ENCODE results near the gene PRPF40B.

The PRPF40B gene

DNA sequence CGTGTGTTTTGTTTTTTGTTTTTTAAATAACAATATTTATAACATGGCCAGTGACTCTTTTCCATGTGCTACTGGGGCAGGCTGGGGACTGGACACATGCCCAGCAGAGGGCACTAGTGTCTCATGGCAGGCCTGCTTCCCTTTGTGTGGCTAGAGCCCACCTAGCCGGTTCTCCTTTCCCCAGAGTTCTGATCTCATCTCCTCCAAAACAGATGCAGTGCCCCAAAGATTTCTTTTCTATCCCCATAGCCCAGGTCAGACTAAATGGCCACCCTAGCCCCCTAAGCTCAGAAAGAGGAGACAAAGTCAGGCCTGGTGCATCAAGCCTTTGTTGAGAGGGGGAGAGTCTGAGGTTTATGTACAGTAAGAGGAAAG is 21.2 kb downstream of the PRPF40B start:
- no peak overlapping the region for H3K4me3 ChIP-seq (ENCODE audit: low read depth, low read length)
- TF ChIP-seq CTCF (IDR thresholded peaks at IDR 0.05; ENCODE audit: low read depth, low read length) = peak; percentile 95
- in situ Hi-C loops (cut with HindIII; ENCODE audit: low sequenced_read_pairs) = no loop called here
- peak; percentile 66 for DNase-seq (ENCODE audit: low read depth, low spot score)

- in situ Hi-C loops (cut with HindIII; ENCODE audit: low sequenced_read_pairs) = no loop called here
- DNase-seq (ENCODE audit: low read depth, low spot score) = no peak
- no peak for TF ChIP-seq CTCF (IDR thresholded peaks at IDR 0.05; ENCODE audit: low read depth, low read length)
- H3K4me3 ChIP-seq (ENCODE audit: low read depth, low read length) = no peak overlapping the region
These were observed 22.0 kb downstream of the PRPF40B start for GRCh38 chr12:49645146-49646039.

GRCh38 chr12:49646331-49646830 is 23.0 kb downstream of the PRPF40B start:
- no peak for DNase-seq (ENCODE audit: low read depth, low spot score)
- in situ Hi-C loops (cut with HindIII; ENCODE audit: low sequenced_read_pairs) = no loop called here
- no peak overlapping the region for H3K4me3 ChIP-seq (ENCODE audit: low read depth, low read length)
- TF ChIP-seq CTCF (IDR thresholded peaks at IDR 0.05; ENCODE audit: low read depth, low read length) = no peak

- in situ Hi-C loops (cut with HindIII; ENCODE audit: low sequenced_read_pairs) = no loop called here
- no peak overlapping the region for H3K4me3 ChIP-seq (ENCODE audit: low read depth, low read length)
- no peak for DNase-seq (ENCODE audit: low read depth, low spot score)
- TF ChIP-seq CTCF (IDR thresholded peaks at IDR 0.05; ENCODE audit: low read depth, low read length) = no peak
These were observed 23.7 kb downstream of the PRPF40B start for GRCh38 chr12:49646871-49647654.

GRCh38 chr12:49647827-49648711 is 24.7 kb downstream of the PRPF40B start:
- no peak for TF ChIP-seq CTCF (IDR thresholded peaks at IDR 0.05; ENCODE audit: low read depth, low read length)
- DNase-seq (ENCODE audit: low read depth, low spot score) = no peak
- in situ Hi-C loops (cut with HindIII; ENCODE audit: low sequenced_read_pairs) = no loop called here
- no peak overlapping the region for H3K4me3 ChIP-seq (ENCODE audit: low read depth, low read length)

GRCh38 chr12:49648712-49649003 is 25.3 kb downstream of the PRPF40B start:
- H3K4me3 ChIP-seq (ENCODE audit: low read depth, low read length) = no peak overlapping the region
- DNase-seq (ENCODE audit: low read depth, low spot score) = no peak
- TF ChIP-seq CTCF (IDR thresholded peaks at IDR 0.05; ENCODE audit: low read depth, low read length) = no peak
- in situ Hi-C loops (cut with HindIII; ENCODE audit: low sequenced_read_pairs) = no loop called here
